Neural cell (in vitro differentiated cells): ENCODE measurements around the gene HSPB6. TPM values are rescaled to one million over a fixed set of nuclear protein-coding genes. Genes with fewer than 3 reads are reported as not detected.

Experiments
- H2AFZ ChIP-seq: fragments of 200-600, 300-800 bp; sonication (generic), shearing (Covaris generic); 2 replicates; pipeline ENCODE4 v1.6.0; 2014; ENCODE audit warnings: low read depth, mild to moderate bottlenecking, antibody characterized with exemption, low read length, moderate library complexity
- H3F3A ChIP-seq: fragments of 200-600 bp; shearing (Covaris generic); 2 replicates; pipeline ENCODE4 v1.6.1; 2016; ENCODE audit warnings: mild to moderate bottlenecking, moderate library complexity, mixed read lengths, antibody characterized with exemption, low read length; ENCODE audit not compliant: insufficient read depth, poor library complexity, severe bottlenecking
- H3K27ac ChIP-seq: fragments of 200-600, 300-800 bp; sonication (generic), shearing (Covaris generic); 2 replicates; pipeline ENCODE4 v1.5.1; 2014; ENCODE audit warnings: mild to moderate bottlenecking, low read length, moderate library complexity
- H3K27me3 ChIP-seq: fragments of 300-800, 200-600 bp; sonication (generic), shearing (Covaris generic); 2 replicates; pipeline ENCODE4 v1.6.0; 2014; ENCODE audit warnings: mild to moderate bottlenecking, low read depth, low read length, moderate library complexity; ENCODE audit not compliant: insufficient read depth
- H3K36me3 ChIP-seq: fragments of 300-800, 200-600 bp; sonication (generic), shearing (Covaris generic); 2 replicates; pipeline ENCODE4 v1.5.1; 2014; ENCODE audit warnings: mild to moderate bottlenecking, antibody characterized with exemption, low read length, moderate library complexity; ENCODE audit not compliant: insufficient read depth
- H3K4me2 ChIP-seq: fragments of 300-800, 200-600 bp; sonication (generic), shearing (Covaris generic); 2 replicates; pipeline ENCODE4 v1.6.0; 2014; ENCODE audit warnings: mild to moderate bottlenecking, low read length
- H3K4me3 ChIP-seq: fragments of 300-800, 200-600 bp; sonication (generic), shearing (Covaris generic); 2 replicates; pipeline ENCODE4 v1.5.1; 2014; ENCODE audit warnings: mild to moderate bottlenecking, low read length, moderate library complexity
- H3K79me2 ChIP-seq: fragments of 200-600 bp; shearing (Covaris generic); replicated peaks from 2 replicates; pipeline ENCODE4 v1.6.0; 2014; ENCODE audit warnings: mild to moderate bottlenecking, low read length, moderate library complexity; ENCODE audit not compliant: insufficient read depth
- H3K9ac ChIP-seq: fragments of 300-800, 200-600 bp; sonication (generic), shearing (Covaris generic); 2 replicates; pipeline ENCODE4 v1.6.1; 2016; ENCODE audit warnings: mild to moderate bottlenecking, low read length, mixed read lengths
- H3K9me2 ChIP-seq: fragments of 200-600 bp; shearing (Covaris generic); 2 replicates; pipeline ENCODE4 v1.6.1; 2016; ENCODE audit warnings: mild to moderate bottlenecking, low read length, mixed read lengths; ENCODE audit not compliant: insufficient read depth
- H3K9me3 ChIP-seq: fragments of 200-600, 300-800 bp; sonication (generic), shearing (Covaris generic); 2 replicates; pipeline ENCODE4 v1.6.1; 2016; ENCODE audit warnings: mild to moderate bottlenecking, mixed run types, low read length, moderate library complexity, mixed read lengths
- H4K20me1 ChIP-seq: fragments of 200-600 bp; shearing (Covaris generic); 2 replicates; pipeline ENCODE4 v1.6.1; 2016; ENCODE audit warnings: mild to moderate bottlenecking, mixed run types; ENCODE audit not compliant: insufficient read depth
- CTCF ChIP-seq: fragments of 450-650 bp; IDR thresholded peaks from 2 replicates; pipeline ENCODE4 v1.5.1; 2014; ENCODE audit warnings: antibody characterized with exemption, mild to moderate bottlenecking, moderate library complexity; ENCODE audit not compliant: poor library complexity, severe bottlenecking
- EP300 ChIP-seq: fragments of 450-650 bp; conservative IDR thresholded peaks from 2 replicates; pipeline ENCODE4 v1.6.1; 2014; ENCODE audit warnings: antibody characterized with exemption, mild to moderate bottlenecking, moderate library complexity; ENCODE audit not compliant: poor library complexity, severe bottlenecking
- EZH2 ChIP-seq: fragments of 200-600, 300-800 bp; shearing (Covaris generic), sonication (generic); IDR thresholded peaks from 2 replicates; pipeline ENCODE4 v1.6.1; 2014; ENCODE audit warnings: antibody characterized with exemption, low read length, borderline replicate concordance, mild to moderate bottlenecking; ENCODE audit not compliant: insufficient read depth, poor library complexity, severe bottlenecking
- MXI1 ChIP-seq: fragments of 450-650 bp; conservative IDR thresholded peaks from 2 replicates; pipeline ENCODE4 v1.6.1; 2014; ENCODE audit warnings: antibody characterized with exemption, mild to moderate bottlenecking; ENCODE audit not compliant: poor library complexity, severe bottlenecking
- POLR2AphosphoS5 ChIP-seq: IDR thresholded peaks from 2 replicates; pipeline ENCODE4 v1.6.1; 2012
- RAD21 ChIP-seq: fragments of 450-650 bp; conservative IDR thresholded peaks from 2 replicates; pipeline ENCODE4 v1.6.1; 2014; ENCODE audit warnings: antibody characterized with exemption, mild to moderate bottlenecking, moderate library complexity
- SMC3 ChIP-seq: fragments of 450-650 bp; conservative IDR thresholded peaks from 2 replicates; pipeline ENCODE4 v1.6.1; 2014; ENCODE audit warnings: antibody characterized with exemption, mild to moderate bottlenecking, moderate library complexity; ENCODE audit not compliant: poor library complexity
- TAF1 ChIP-seq: IDR thresholded peaks from 2 replicates; pipeline ENCODE4 v1.6.1; 2012; ENCODE audit warnings: low read depth
- polyA plus RNA-seq: library from polyadenylated mRNA; depleted of rRNA; stranded (reverse); fragments of >200 nt; gene quantifications from 2 replicates; pipeline ENCODE4 v1.2.3, GENCODE V29; 2014
- TF ChIP-seq, protein P1 (sequence below): IDR thresholded peaks from 2 replicates; pipeline ENCODE4 v1.6.1; 2012; ENCODE audit warnings: borderline replicate concordance

HSPB6 gene
- polyA plus RNA-seq, 1 donor from 2014 or later, result not detected

DNA sequence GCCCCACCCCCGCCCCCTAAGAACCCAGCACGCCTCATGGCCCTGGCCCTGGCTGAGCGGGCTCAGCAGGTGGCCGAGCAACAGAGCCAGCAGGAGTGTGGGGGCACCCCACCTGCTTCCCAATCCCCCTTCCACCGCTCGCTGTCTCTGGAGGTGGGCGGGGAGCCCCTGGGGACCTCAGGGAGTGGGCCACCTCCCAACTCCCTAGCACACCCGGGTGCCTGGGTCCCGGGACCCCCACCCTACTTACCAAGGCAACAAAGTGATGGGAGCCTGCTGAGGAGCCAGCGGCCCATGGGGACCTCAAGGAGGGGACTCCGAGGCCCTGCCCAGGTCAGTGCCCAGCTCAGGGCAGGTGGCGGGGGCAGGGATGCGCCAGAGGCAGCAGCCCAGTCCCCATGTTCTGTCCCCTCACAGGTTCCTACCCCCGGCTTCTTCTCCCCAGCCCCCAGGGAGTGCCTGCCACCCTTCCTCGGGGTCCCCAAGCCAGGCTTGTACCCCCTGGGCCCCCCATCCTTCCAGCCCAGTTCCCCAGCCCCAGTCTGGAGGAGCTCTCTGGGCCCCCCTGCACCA, 30.5 kb upstream of the HSPB6 start:
- Histone ChIP-seq H3F3A (no peaks in the 10 kb centered on the region), H3K4me2 (no peak overlapping the region), H3K79me2 (no peaks in the 10 kb centered on the region), H2AFZ (no peak overlapping the region), H4K20me1 (no peaks in the 10 kb centered on the region), H3K36me3 (no peaks in the 10 kb centered on the region), H3K27ac (no peak overlapping the region), H3K4me3 (no peak overlapping the region), H3K9me3 (no peaks in the 10 kb centered on the region), H3K9me2 (no peaks in the 10 kb centered on the region), H3K27me3 (no peaks in the 10 kb centered on the region), H3K9ac (no peak overlapping the region)
- TF ChIP-seq POLR2AphosphoS5, result no peak
- no peak for TF ChIP-seq MXI1
- no peak for TF ChIP-seq EZH2
- no peak for TF ChIP-seq CTCF
- TF ChIP-seq RAD21, result no peak
- TF ChIP-seq EP300, result no peak
- TF ChIP-seq, protein P1, sequence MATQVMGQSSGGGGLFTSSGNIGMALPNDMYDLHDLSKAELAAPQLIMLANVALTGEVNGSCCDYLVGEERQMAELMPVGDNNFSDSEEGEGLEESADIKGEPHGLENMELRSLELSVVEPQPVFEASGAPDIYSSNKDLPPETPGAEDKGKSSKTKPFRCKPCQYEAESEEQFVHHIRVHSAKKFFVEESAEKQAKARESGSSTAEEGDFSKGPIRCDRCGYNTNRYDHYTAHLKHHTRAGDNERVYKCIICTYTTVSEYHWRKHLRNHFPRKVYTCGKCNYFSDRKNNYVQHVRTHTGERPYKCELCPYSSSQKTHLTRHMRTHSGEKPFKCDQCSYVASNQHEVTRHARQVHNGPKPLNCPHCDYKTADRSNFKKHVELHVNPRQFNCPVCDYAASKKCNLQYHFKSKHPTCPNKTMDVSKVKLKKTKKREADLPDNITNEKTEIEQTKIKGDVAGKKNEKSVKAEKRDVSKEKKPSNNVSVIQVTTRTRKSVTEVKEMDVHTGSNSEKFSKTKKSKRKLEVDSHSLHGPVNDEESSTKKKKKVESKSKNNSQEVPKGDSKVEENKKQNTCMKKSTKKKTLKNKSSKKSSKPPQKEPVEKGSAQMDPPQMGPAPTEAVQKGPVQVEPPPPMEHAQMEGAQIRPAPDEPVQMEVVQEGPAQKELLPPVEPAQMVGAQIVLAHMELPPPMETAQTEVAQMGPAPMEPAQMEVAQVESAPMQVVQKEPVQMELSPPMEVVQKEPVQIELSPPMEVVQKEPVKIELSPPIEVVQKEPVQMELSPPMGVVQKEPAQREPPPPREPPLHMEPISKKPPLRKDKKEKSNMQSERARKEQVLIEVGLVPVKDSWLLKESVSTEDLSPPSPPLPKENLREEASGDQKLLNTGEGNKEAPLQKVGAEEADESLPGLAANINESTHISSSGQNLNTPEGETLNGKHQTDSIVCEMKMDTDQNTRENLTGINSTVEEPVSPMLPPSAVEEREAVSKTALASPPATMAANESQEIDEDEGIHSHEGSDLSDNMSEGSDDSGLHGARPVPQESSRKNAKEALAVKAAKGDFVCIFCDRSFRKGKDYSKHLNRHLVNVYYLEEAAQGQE, result no peak
- no peak for TF ChIP-seq SMC3
- no peak for TF ChIP-seq TAF1

DNA sequence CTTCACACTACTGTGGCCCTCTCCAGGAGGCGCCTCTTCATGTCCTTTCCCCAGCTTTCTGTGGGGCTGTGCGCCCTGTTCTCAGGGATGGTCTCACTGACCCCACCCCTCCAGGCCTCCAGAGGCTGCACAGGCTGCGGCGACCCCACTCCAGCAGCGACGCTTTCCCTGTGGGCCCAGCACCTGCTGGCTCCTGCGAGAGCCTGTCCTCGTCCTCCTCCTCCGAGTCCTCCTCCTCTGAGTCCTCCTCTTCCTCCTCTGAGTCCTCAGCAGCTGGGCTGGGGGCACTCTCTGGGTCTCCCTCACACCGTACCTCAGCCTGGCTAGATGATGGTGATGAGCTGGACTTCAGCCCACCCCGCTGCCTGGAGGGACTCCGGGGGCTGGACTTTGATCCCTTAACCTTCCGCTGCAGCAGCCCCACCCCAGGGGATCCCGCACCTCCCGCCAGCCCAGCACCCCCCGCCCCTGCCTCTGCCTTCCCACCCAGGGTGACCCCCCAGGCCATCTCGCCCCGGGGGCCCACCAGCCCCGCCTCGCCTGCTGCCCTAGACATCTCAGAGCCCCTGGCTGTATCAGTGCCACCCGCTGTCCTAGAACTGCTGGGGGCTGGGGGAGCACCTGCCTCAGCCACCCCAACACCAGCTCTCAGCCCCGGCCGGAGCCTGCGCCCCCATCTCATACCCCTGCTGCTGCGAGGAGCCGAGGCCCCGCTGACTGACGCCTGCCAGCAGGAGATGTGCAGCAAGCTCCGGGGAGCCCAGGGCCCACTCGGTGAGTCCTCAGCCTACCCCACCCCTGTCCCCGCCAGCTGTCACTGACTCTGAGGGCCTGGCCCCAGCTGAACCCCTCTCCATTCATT, 29.7 kb upstream of the HSPB6 start:
- Histone ChIP-seq H3K27ac (no peak overlapping the region), H3K27me3 (no peaks in the 10 kb centered on the region), H3K4me3 (no peak overlapping the region), H2AFZ (no peak overlapping the region), H3K36me3 (no peaks in the 10 kb centered on the region), H4K20me1 (no peaks in the 10 kb centered on the region), H3K79me2 (no peaks in the 10 kb centered on the region), H3K9me3 (no peaks in the 10 kb centered on the region), H3F3A (no peaks in the 10 kb centered on the region), H3K9ac (no peak overlapping the region), H3K4me2 (no peak overlapping the region), H3K9me2 (no peaks in the 10 kb centered on the region)
- TF ChIP-seq EZH2 (no peak), CTCF (no peak), SMC3 (no peak), POLR2AphosphoS5 (no peak), EP300 (no peak), RAD21 (no peak), TAF1 (no peak), MXI1 (no peak)
- TF ChIP-seq, protein P1, result no peak
